GM23248 (cell line): ENCODE results near the gene GDI2. TPM values are rescaled to one million over a fixed set of nuclear protein-coding genes. Genes with fewer than 3 reads are reported as not detected.

Experiments used
- DNase-seq: peaks from one replicate; pipeline ENCODE4 v3.0.0-alpha.2; 2015
- H2AFZ ChIP-seq: fragments of 200-600 bp; sonication (generic); 2 replicates; pipeline ENCODE4 v1.6.1; 2016; ENCODE audit warnings: antibody characterized with exemption
- H3F3A ChIP-seq: fragments of 200-600 bp; sonication (generic); 2 replicates; pipeline ENCODE4 v1.6.1; 2016; ENCODE audit warnings: mild to moderate bottlenecking, antibody characterized with exemption, mixed run types; ENCODE audit not compliant: insufficient read depth
- H3K27ac ChIP-seq: fragments of 200-600 bp; sonication (generic); 2 replicates; pipeline ENCODE4 v1.5.1; 2016; ENCODE audit warnings: mild to moderate bottlenecking
- H3K27me3 ChIP-seq: fragments of 200-600 bp; sonication (generic); replicated peaks from 2 replicates; pipeline ENCODE4 v1.6.1; 2016; ENCODE audit warnings: mild to moderate bottlenecking; ENCODE audit not compliant: insufficient read depth
- H3K36me3 ChIP-seq: fragments of 200-600 bp; sonication (generic); 2 replicates; pipeline ENCODE4 v1.6.1; 2016; ENCODE audit warnings: low read depth, mild to moderate bottlenecking
- H3K4me1 ChIP-seq: fragments of 200-600 bp; sonication (generic); 2 replicates; pipeline ENCODE4 v1.6.1; 2016; ENCODE audit warnings: mild to moderate bottlenecking; ENCODE audit not compliant: insufficient read depth
- H3K4me2 ChIP-seq: fragments of 200-600 bp; sonication (generic); one replicate; pipeline ENCODE4 v1.6.1; 2016; ENCODE audit warnings: mild to moderate bottlenecking; ENCODE audit not compliant: unreplicated experiment
- H3K4me3 ChIP-seq: fragments of 200-600 bp; sonication (generic); 2 replicates; pipeline ENCODE4 v1.5.1; 2016; ENCODE audit warnings: mild to moderate bottlenecking
- H3K79me2 ChIP-seq: fragments of 200-600 bp; sonication (generic); 2 replicates; pipeline ENCODE4 v1.6.1; 2016; ENCODE audit warnings: mild to moderate bottlenecking; ENCODE audit not compliant: insufficient read depth
- H3K9ac ChIP-seq: fragments of 200-600 bp; sonication (generic); 2 replicates; pipeline ENCODE4 v1.6.1; 2016; ENCODE audit warnings: mild to moderate bottlenecking
- H3K9me2 ChIP-seq: fragments of 200-600 bp; sonication (generic); 2 replicates; pipeline ENCODE4 v1.6.1; 2016; ENCODE audit warnings: mixed run types, mild to moderate bottlenecking, moderate library complexity; ENCODE audit not compliant: insufficient read depth
- H3K9me3 ChIP-seq: fragments of 200-600 bp; sonication (generic); one replicate; pipeline ENCODE4 v1.6.1; 2017; ENCODE audit warnings: low read depth
- H4K20me1 ChIP-seq: fragments of 200-600 bp; sonication (generic); 2 replicates; pipeline ENCODE4 v1.6.0; 2016; ENCODE audit not compliant: insufficient read depth
- EZH2 ChIP-seq: fragments of 200-600 bp; sonication (generic); IDR thresholded peaks from 2 replicates; pipeline ENCODE4 v1.6.1; 2018; ENCODE audit warnings: antibody characterized with exemption, mild to moderate bottlenecking; ENCODE audit not compliant: insufficient read depth, poor library complexity, severe bottlenecking
- EZH2phosphoT487 ChIP-seq: fragments of 200-600 bp; sonication (generic); IDR thresholded peaks from 2 replicates; pipeline ENCODE4 v1.6.1; 2018; ENCODE audit warnings: antibody characterized with exemption, moderate library complexity, mild to moderate bottlenecking, low read depth; ENCODE audit not compliant: insufficient read depth
- WGBS, 2 experiments: methylation state at CpG; one replicate each; pipeline ENCODE4 v1.1.6; 2015 to 2017; ENCODE audit warnings: low lambda C conversion rate in 2 of 2, low coverage in 1 of 2; ENCODE audit errors: missing lambda C conversion rate in 2 of 2; 5-methylcytosine and 5-hydroxymethylcytosine counted together
- in situ Hi-C: fragments of 300-500 bp; cut with MboI; formaldehyde crosslinking; loops from 2 replicates; pipeline ENCODE4 v1.15.0; 2020
- polyA plus RNA-seq: library from polyadenylated mRNA; unstranded; fragments of >200 nt; fragmentation: Nextera tagmentation; extraction: Ambion mirVana; gene quantifications from 2 replicates; pipeline ENCODE4 v1.2.1, GENCODE V29; 2016
- total RNA-seq: library from RNA; depleted of rRNA; stranded (reverse); fragments of >200 nt; shearing (Covaris generic); gene quantifications from 2 replicates; pipeline ENCODE4 v1.2.3, GENCODE V29; 2014

GDI2 gene
- total and polyA plus RNA-seq, 2 experiments from 2014 or later = 195 to 350 TPM

- Histone ChIP-seq H3K4me2 (no peak overlapping the region), H3K4me1 (no peaks in the 10 kb centered on the region), H3K9ac (no peak overlapping the region), H3K9me3 (no peaks in the 10 kb centered on the region), H3K27me3 (no peaks in the 10 kb centered on the region), H3K36me3 (peaks cover 28% of the 10 kb centered on the region), H4K20me1 (no peaks in the 10 kb centered on the region), H3K27ac (no peak overlapping the region), H3K4me3 (no peak overlapping the region), H2AFZ (no peak overlapping the region), H3K9me2 (no peaks in the 10 kb centered on the region), H3K79me2 (peaks cover 48% of the 10 kb centered on the region), H3F3A (no peaks in the 10 kb centered on the region)
- TF ChIP-seq EZH2 (no peak), EZH2phosphoT487 (no peak)
- WGBS, 2 experiments = 100% methylated on average over 1 of the region's 1 CpG
- DNase-seq = no peak
- in situ Hi-C loops = no loop called here
Observed at GRCh38 chr10:5735119-5735518, 78.1 kb downstream of the GDI2 start.

GRCh38 chr10:5732141-5732540 lies 81.1 kb downstream of the GDI2 start:
- Histone ChIP-seq H3K9me2 (no peaks in the 10 kb centered on the region), H3K4me2 (no peak overlapping the region), H3K9ac (no peak overlapping the region), H2AFZ (no peak overlapping the region), H3K9me3 (no peaks in the 10 kb centered on the region), H3K4me3 (no peak overlapping the region), H3K79me2 (peaks cover 32% of the 10 kb centered on the region), H3K27me3 (no peaks in the 10 kb centered on the region), H3K36me3 (peaks cover 26% of the 10 kb centered on the region), H3K4me1 (no peaks in the 10 kb centered on the region), H3F3A (no peaks in the 10 kb centered on the region), H4K20me1 (no peaks in the 10 kb centered on the region), H3K27ac (no peak overlapping the region)
- 50 to 54% methylated on average over 4 of the region's 4 CpGs for WGBS, 2 experiments
- TF ChIP-seq EZH2 = no peak
- no peak for TF ChIP-seq EZH2phosphoT487
- in situ Hi-C loops = no loop called here
- no peak for DNase-seq

- Histone ChIP-seq H3K4me3 (no peak overlapping the region), H3K27me3 (no peaks in the 10 kb centered on the region), H3K27ac (no peak overlapping the region), H3K4me2 (no peak overlapping the region), H3K79me2 (peaks cover 35% of the 10 kb centered on the region), H3K9me2 (no peaks in the 10 kb centered on the region), H3K9me3 (no peaks in the 10 kb centered on the region), H4K20me1 (no peaks in the 10 kb centered on the region), H3F3A (no peaks in the 10 kb centered on the region), H3K9ac (no peak overlapping the region), H2AFZ (no peak overlapping the region), H3K36me3 (peaks cover 30% of the 10 kb centered on the region), H3K4me1 (no peaks in the 10 kb centered on the region)
- WGBS, 2 experiments = 78 to 83% methylated on average over 3 of the region's 3 CpGs
- no peak for TF ChIP-seq EZH2phosphoT487
- in situ Hi-C loops = no loop called here
- DNase-seq = no peak
Observed at GRCh38 chr10:5731559-5731958, 81.7 kb downstream of the GDI2 start.

GRCh38 chr10:5730766-5731165 lies 82.5 kb downstream of the GDI2 start:
- Histone ChIP-seq H2AFZ (no peak overlapping the region), H3K4me1 (no peaks in the 10 kb centered on the region), H3K27ac (no peak overlapping the region), H3K36me3 (peaks cover 36% of the 10 kb centered on the region), H3F3A (no peaks in the 10 kb centered on the region), H3K9me3 (no peaks in the 10 kb centered on the region), H3K9ac (no peak overlapping the region), H3K27me3 (no peaks in the 10 kb centered on the region), H3K4me3 (no peak overlapping the region), H3K4me2 (no peak overlapping the region), H4K20me1 (no peaks in the 10 kb centered on the region), H3K79me2 (peaks cover 34% of the 10 kb centered on the region), H3K9me2 (no peaks in the 10 kb centered on the region)
- in situ Hi-C loops = no loop called here
- 94 to 99% methylated on average over 4 of the region's 4 CpGs for WGBS, 2 experiments
- TF ChIP-seq EZH2phosphoT487 = no peak
- TF ChIP-seq EZH2 = no peak
- no peak for DNase-seq

- H3K9me2 ChIP-seq = no peaks in the 10 kb centered on the region
- H3K27ac ChIP-seq = no peak overlapping the region
- H3K27me3 ChIP-seq = no peaks in the 10 kb centered on the region
- H3F3A ChIP-seq = peaks cover 7% of the 10 kb centered on the region; the same call in 1 of the 2 replicates
- TF ChIP-seq EZH2 = no peak
- TF ChIP-seq EZH2phosphoT487 = no peak
- no peak overlapping the region for H2AFZ ChIP-seq
- H3K4me3 ChIP-seq = no peak overlapping the region
- 96 to 98% methylated on average over 2 of the region's 2 CpGs for WGBS, 2 experiments
- H3K9ac ChIP-seq = no peak overlapping the region
- no peak for DNase-seq
- peaks cover 33% of the 10 kb centered on the region for H3K36me3 ChIP-seq
- no peaks in the 10 kb centered on the region for H3K9me3 ChIP-seq
- H3K79me2 ChIP-seq = peaks cover 51% of the 10 kb centered on the region
- H3K4me1 ChIP-seq = no peaks in the 10 kb centered on the region; the same call in 1 of the 2 replicates
- H4K20me1 ChIP-seq = no peaks in the 10 kb centered on the region
- in situ Hi-C loops = no loop called here
- no peak overlapping the region for H3K4me2 ChIP-seq
Observed at GRCh38 chr10:5723692-5724091, 89.5 kb downstream of the GDI2 start.
